Lower leg skin (tissue), 4 donors: ENCODE measurements around the gene ZNF726. TPM values are rescaled to one million over a fixed set of nuclear protein-coding genes. Genes with fewer than 3 reads are reported as not detected.
"Not testable (repeated sequence)": the region's sequence is repeated elsewhere in the genome, so short reads cannot be mapped to it uniquely, and the experiment has no call there.

ENCODE experiments used
- DNase-seq, 2 donors: peaks; one replicate each; pipeline ENCODE4 v3.0.0-alpha.2; 2019; ENCODE audit warnings: low spot score in 2 of 2
- H3K4me3 ChIP-seq: fragments of 200-600 bp; sonication (generic); 2 replicates; pipeline ENCODE4 v1.5.1; 2017; ENCODE audit warnings: mild to moderate bottlenecking, low read depth; ENCODE audit not compliant: poor library complexity, severe bottlenecking
- POLR2A ChIP-seq, 2 donors: fragments of 450-650 bp; IDR thresholded peaks; one replicate each; pipeline ENCODE4 v1.6.1; 2016 to 2017; ENCODE audit warnings: antibody characterized with exemption in 2 of 2, mild to moderate bottlenecking in 1 of 2, moderate library complexity in 1 of 2
- WGBS, 2 donors: methylation state at CpG; one replicate each; pipeline ENCODE4 v1.1.5; 2018; 5-methylcytosine and 5-hydroxymethylcytosine counted together
- intact Hi-C: fragments of 100-400 bp; cut with DNase I; formaldehyde crosslinking; loops from one replicate; pipeline ENCODE4 v1.15.0; 2023; ENCODE audit warnings: low total_unique reads
- total RNA-seq, 4 donors: library from RNA; depleted of rRNA; stranded (reverse); fragments of >200 nt; gene quantifications; one replicate each; pipeline ENCODE4 v1.1.0, GENCODE V29; 2016
- TF ChIP-seq, protein P1 (sequence below), 3 donors: fragments of 450-650 bp; IDR thresholded peaks; one replicate each; pipeline ENCODE4 v1.5.1; 2016; ENCODE audit warnings: antibody characterized with exemption in 3 of 3, mild to moderate bottlenecking in 3 of 3, moderate library complexity in 2 of 3

Gene ZNF726
- total RNA-seq, 4 donors from 2014 or later = 1.5 to 12.8 (median 5.6) TPM

DNA sequence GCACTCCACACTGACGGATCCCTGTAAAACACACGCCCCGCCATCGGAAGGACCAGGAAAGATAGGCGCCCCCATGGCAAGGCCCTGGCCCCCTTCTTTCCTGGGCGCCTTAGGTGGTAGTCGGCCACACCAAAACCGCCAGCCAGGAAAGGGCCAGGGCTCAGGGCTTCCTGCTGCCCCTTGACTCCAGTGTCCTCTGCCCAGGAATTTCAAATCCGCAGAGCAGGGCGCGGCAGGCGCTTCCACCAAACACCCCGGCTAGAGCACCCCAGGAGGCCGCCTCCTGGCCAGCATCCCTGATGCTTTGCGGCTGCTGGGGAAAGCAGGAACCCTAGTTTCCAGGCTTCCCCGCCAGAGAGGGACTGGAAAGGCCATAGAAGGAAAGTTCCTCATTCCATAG, 57.5 kb downstream of the ZNF726 start:
- no peak overlapping the region for H3K4me3 ChIP-seq
- intact Hi-C loops = no loop called here
- 19% methylated on average over 9 to 14 of the region's 16 CpGs for WGBS, 2 donors
- TF ChIP-seq, protein P1, sequence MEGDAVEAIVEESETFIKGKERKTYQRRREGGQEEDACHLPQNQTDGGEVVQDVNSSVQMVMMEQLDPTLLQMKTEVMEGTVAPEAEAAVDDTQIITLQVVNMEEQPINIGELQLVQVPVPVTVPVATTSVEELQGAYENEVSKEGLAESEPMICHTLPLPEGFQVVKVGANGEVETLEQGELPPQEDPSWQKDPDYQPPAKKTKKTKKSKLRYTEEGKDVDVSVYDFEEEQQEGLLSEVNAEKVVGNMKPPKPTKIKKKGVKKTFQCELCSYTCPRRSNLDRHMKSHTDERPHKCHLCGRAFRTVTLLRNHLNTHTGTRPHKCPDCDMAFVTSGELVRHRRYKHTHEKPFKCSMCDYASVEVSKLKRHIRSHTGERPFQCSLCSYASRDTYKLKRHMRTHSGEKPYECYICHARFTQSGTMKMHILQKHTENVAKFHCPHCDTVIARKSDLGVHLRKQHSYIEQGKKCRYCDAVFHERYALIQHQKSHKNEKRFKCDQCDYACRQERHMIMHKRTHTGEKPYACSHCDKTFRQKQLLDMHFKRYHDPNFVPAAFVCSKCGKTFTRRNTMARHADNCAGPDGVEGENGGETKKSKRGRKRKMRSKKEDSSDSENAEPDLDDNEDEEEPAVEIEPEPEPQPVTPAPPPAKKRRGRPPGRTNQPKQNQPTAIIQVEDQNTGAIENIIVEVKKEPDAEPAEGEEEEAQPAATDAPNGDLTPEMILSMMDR (IDR thresholded peaks at IDR 0.05) = no peak
- no peak for TF ChIP-seq POLR2A (IDR thresholded peaks at IDR 0.05)
- no peak for DNase-seq

DNA sequence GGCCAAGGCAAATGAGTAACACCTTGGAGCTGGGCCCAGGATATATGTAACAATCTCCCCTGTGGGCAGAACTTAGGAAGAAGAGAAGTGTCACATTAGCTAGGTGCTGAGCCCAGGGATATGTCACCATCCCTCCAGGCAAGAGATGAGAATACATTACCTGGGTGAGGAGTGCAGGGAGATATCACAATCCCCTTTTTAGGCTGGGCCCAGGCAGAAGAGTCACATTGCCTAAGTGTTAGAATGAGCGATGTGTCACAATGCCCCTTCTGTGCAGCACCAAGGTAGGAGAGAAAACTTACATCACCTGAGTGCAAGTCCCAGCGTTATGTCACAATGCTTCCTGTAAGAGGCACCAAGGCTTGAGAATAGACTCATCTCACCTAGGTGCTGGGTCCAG, 60.3 kb downstream of the ZNF726 start:
- no peak overlapping the region for H3K4me3 ChIP-seq
- no peak for DNase-seq
- 70 to 72% methylated on average over 2 of the region's 2 CpGs for WGBS, 2 donors
- intact Hi-C loops = no loop called here
- TF ChIP-seq POLR2A (IDR thresholded peaks at IDR 0.05) = no peak
- TF ChIP-seq, protein P1 (IDR thresholded peaks at IDR 0.05) = no peak

DNA sequence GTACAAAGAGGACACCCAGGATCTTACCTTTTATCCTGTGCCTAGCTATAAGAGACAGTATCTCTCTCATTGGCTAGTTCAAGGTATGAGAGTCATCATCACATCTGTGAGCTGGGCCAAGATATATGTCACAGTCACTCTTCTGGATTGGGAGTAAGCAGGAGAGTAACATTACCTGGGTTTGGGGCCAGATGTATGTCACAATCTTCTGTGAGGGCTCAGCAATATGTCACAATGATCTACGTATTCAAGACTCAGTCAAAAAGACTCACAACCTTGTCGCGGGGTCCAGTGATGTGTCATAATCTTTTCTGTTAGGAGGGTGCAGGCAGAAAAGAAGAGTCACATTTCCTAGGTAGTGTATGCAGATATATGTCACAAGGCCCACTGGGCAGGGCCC, 61.9 kb downstream of the ZNF726 start:
- intact Hi-C loops, DNase-seq, H3K4me3 ChIP-seq: not testable (repeated sequence)
- 80 to 97% methylated on average over 3 of the region's 3 CpGs for WGBS, 2 donors

DNA sequence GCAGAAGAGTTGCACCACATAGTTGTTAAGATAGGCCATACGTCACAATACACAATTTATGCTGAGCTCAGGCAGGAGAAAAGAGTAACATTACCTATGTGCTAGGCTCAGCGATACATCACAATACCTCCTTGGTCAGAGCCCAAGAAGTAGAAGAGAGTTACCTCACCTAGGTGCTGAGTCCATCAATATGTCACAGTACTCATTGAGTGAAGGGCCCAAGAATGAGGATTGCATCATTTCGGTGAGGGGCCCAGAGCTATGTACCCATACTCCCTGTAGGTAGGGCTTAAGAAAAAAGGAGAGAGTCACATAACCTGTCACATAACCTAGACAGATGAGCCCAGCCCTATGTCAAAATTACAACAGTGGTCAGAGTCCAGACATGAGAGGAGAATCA, 62.6 kb downstream of the ZNF726 start:
- H3K4me3 ChIP-seq, intact Hi-C loops, DNase-seq: not testable (repeated sequence)
- WGBS, 2 donors = 60 to 98% methylated on average over 2 to 3 of the region's 3 CpGs

DNA sequence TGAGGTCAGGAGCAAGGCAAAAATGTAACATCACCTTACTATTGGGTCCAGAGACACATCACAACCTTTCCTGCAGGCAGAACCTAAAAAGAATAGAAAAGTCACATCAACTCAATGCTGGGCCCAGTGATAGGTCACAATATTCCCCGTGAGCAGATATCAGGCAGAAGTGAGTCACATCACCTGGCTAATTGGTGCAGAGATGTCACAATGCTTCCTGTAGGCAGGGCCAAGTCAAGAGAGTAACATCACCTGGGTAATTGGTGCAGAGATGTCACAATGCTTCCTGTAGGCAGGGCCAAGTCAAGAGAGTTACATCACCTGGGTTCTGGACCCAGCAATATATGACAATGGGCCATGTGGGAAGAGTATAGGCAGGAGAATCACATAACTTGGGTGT, 63.4 kb downstream of the ZNF726 start:
- 79 to 82% methylated on average over 1 of the region's 1 CpG for WGBS, 2 donors
- intact Hi-C loops = no loop called here
- no peak for DNase-seq
- H3K4me3 ChIP-seq = no peak overlapping the region
- TF ChIP-seq POLR2A (IDR thresholded peaks at IDR 0.05) = no peak
- TF ChIP-seq, protein P1 (IDR thresholded peaks at IDR 0.05) = no peak

DNA sequence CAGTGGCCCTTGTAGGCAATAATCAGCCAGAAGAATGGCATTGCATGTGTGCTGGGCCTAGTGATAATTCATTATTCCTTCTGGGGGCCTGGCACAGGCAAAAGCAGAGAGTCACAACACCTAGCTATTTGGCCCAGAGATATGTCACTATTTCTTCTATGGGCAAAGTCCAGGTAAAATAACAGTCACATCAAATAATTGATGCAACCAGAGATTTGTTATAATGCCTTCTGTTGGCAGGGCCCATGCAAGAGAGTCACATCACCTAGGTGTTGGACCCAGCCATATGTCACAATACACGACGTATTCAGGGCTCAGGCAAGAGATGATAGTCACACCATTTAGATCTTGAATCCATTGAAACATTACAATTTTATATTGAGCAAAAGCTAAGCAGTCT, 66.1 kb downstream of the ZNF726 start:
- intact Hi-C loops = no loop called here
- 71 to 81% methylated on average over 2 of the region's 2 CpGs for WGBS, 2 donors
- no peak for TF ChIP-seq POLR2A (IDR thresholded peaks at IDR 0.05)
- TF ChIP-seq, protein P1 (IDR thresholded peaks at IDR 0.05) = no peak
- DNase-seq = no peak
- H3K4me3 ChIP-seq = no peak overlapping the region

DNA sequence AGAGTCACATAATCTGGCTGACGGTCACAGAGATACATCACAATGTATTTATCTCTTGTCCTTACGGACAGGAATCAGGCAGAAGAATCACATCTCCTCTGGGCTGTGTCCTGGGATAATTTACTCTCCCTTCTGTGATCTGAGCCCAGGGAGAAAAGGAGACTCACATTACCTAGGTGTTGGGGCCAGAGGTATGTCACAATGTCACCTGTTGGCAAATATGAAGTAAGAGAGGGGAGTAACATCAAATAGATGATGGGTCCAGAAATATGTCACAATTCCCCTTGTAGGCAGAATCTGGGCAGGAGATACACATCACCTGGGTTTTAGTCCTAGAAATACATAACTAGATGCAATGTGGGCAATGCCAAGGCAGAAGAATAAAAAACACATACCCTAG, 67.2 kb downstream of the ZNF726 start:
- intact Hi-C loops = no loop called here
- no peak for DNase-seq
- TF ChIP-seq, protein P1 (IDR thresholded peaks at IDR 0.05) = no peak
- H3K4me3 ChIP-seq = no peak overlapping the region
- 78 to 79% methylated on average over 2 of the region's 2 CpGs for WGBS, 2 donors
